ENCODE data around the gene MEGF6. TPM values are rescaled to one million over a fixed set of nuclear protein-coding genes. Genes with fewer than 3 reads are reported as not detected.

The MEGF6 gene
- total and polyA plus RNA-seq, 2 of the 8 experiments (the other 6 are each of a cell fraction or from before 2014, with no cell fraction given), result 4.1 to 14.8 TPM

- Histone ChIP-seq H3K23me2 (ENCODE audit: low read depth, low read length) (peaks cover 3% of the 10 kb centered on the region; the same call in 1 of the 2 replicates), H3K4ac (replicated peaks; ENCODE audit: insufficient read length, low read depth, low read length) (no peak overlapping the region), H3K79me1 (ENCODE audit: low read depth, low read length) (peaks cover 9% of the 10 kb centered on the region), H2BK12ac (ENCODE audit: low read depth, low read length) (no peak overlapping the region), H3K36me3 (ENCODE audit: control insufficient read depth in 2 of 4, insufficient read depth in 4 of 4, low read length in 3 of 4) (peaks cover 0 to 17% (median 12%) of the 10 kb centered on the region in 4 experiments; a peak in 4 of 8 replicates), H3K9ac (replicated peaks in 1 of 4; ENCODE audit: extremely low read depth in 1 of 4, low read depth in 3 of 4, low read length in 3 of 4) (no peak overlapping the region), H3K14ac (ENCODE audit: insufficient read length) (no peak overlapping the region), H3K79me2 (ENCODE audit: control insufficient read depth in 1 of 2, insufficient read depth in 2 of 2, low read length in 2 of 2) (peaks cover 0 to 9% of the 10 kb centered on the region in 2 experiments; a peak in 1 of 4 replicates), H4K8ac (ENCODE audit: extremely low read depth, insufficient read depth, low read length) (no peak overlapping the region), H4K91ac (replicated peaks; ENCODE audit: insufficient read length, low read length) (no peak overlapping the region), H2BK5ac (ENCODE audit: low read depth, low read length) (no peak overlapping the region), H3K56ac (replicated peaks; ENCODE audit: insufficient read length, low read depth, low read length) (no peak overlapping the region), H2BK20ac (ENCODE audit: low read length) (no peak overlapping the region), H3K18ac (ENCODE audit: extremely low read depth, low read length) (no peak overlapping the region), H4K20me1 (replicated peaks in 1 of 2; ENCODE audit: control insufficient read depth in 1 of 2, insufficient read depth in 2 of 2, low read length in 2 of 2) (peaks cover 0 to 8% of the 10 kb centered on the region in 2 experiments), H3K27ac (ENCODE audit: low read depth, low read length) (no peak overlapping the region), H3K4me1 (replicated peaks in 1 of 4; ENCODE audit: control insufficient read depth in 3 of 4, insufficient read depth in 4 of 4, low read length in 3 of 4) (peaks cover 0 to 7% (median 0%) of the 10 kb centered on the region in 4 experiments; a peak in 1 of 7 replicates), H3K23ac (ENCODE audit: insufficient read length) (no peak overlapping the region), H4K5ac (ENCODE audit: insufficient read length, low read depth, low read length) (no peak overlapping the region), H3K4me2 (ENCODE audit: insufficient read depth in 1 of 2, low read depth in 2 of 2, low read length in 2 of 2) (no peak overlapping the region), H3K9me3 (ENCODE audit: insufficient read depth in 2 of 2, low read depth in 1 of 2, low read length in 1 of 2) (no peaks in the 10 kb centered on the region), H2AFZ (ENCODE audit: low read length) (no peak overlapping the region), H2BK120ac (replicated peaks; ENCODE audit: low read depth, low read length) (no peak overlapping the region), H2AK5ac (ENCODE audit: low read depth, low read length) (no peak overlapping the region), H2BK15ac (ENCODE audit: low read length) (no peak overlapping the region), H3K27me3 (replicated peaks in 1 of 4; ENCODE audit: control insufficient read depth in 3 of 4, extremely low read depth in 1 of 4, insufficient read depth in 3 of 4, low read length in 3 of 4) (peaks cover 0 to 5% (median 3%) of the 10 kb centered on the region in 4 experiments; a peak in 4 of 7 replicates), H3K4me3 (ENCODE audit: extremely low read depth in 1 of 4, insufficient read depth in 2 of 4, low read depth in 3 of 4, low read length in 4 of 4) (no peak overlapping the region)
- POLR2A ChIA-PET (ENCODE audit: partially characterized antibody), result interaction anchor here (1.1 kb wide), 1 partner anchor 47 kb away, joined by 3 read pairs; no protein-coding TSS in a partner anchor
- WGBS, 2 experiments (ENCODE audit: extremely low coverage in 1 of 2, insufficient coverage in 1 of 2, insufficient read length in 1 of 2, insufficient replicate concordance in 2 of 2, low coverage in 1 of 2, low lambda C conversion rate in 2 of 2, missing lambda C conversion rate in 1 of 2), result 97% methylated on average over 29 of the region's 43 CpGs; no CpG with 5 or more reads in 1 of the 2 experiments
- FAIRE-seq, result no peak
- no peak for DNase-seq (ENCODE audit: low read depth in 1 of 2, low spot score in 2 of 2)
- CTCF ChIA-PET (ENCODE audit: partially characterized antibody), result interaction anchor here (0.6 to 1.4 kb wide), 2 partner anchors 10 to 1133 kb away, joined by 3 read pairs; no protein-coding TSS in a partner anchor
- no peak for TF ChIP-seq SP1 (IDR thresholded peaks at IDR 0.05; ENCODE audit: low read depth, low read length)
- TF ChIP-seq KDM5A (IDR thresholded peaks at IDR 0.05; ENCODE audit: low read length), result no peak
- no peak for TF ChIP-seq BCL11A (IDR thresholded peaks at IDR 0.05; ENCODE audit: low read depth in 2 of 2, low read length in 2 of 2)
- TF ChIP-seq CTBP2 (IDR thresholded peaks at IDR 0.05; ENCODE audit: borderline replicate concordance, insufficient read depth, insufficient read length, low read length), result no peak
- TF ChIP-seq, protein P1, sequence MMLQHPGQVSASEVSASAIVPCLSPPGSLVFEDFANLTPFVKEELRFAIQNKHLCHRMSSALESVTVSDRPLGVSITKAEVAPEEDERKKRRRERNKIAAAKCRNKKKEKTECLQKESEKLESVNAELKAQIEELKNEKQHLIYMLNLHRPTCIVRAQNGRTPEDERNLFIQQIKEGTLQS (IDR thresholded peaks at IDR 0.05; ENCODE audit: insufficient read depth, low read depth, low read length), result no peak
- no peak for TF ChIP-seq HDAC2 (IDR thresholded peaks at IDR 0.05; ENCODE audit: borderline replicate concordance in 1 of 2, low read depth in 2 of 2, low read length in 2 of 2)
- TF ChIP-seq RBBP5 (IDR thresholded peaks at IDR 0.05; ENCODE audit: borderline replicate concordance, low read depth, low read length), result no peak
- TF ChIP-seq SIN3A (conservative IDR thresholded peaks at IDR 0.05 in 1 of 2, IDR thresholded peaks at IDR 0.05 in 1 of 2; ENCODE audit: low read depth in 1 of 2, low read length in 2 of 2), result no peak
- TF ChIP-seq POLR2A (IDR thresholded peaks at IDR 0.05; ENCODE audit: control extremely low read depth in 1 of 2, low read depth in 2 of 2, low read length in 2 of 2), result no peak
- no peak for TF ChIP-seq BRCA1 (IDR thresholded peaks at IDR 0.05; ENCODE audit: low read depth, low read length)
- no peak for TF ChIP-seq GABPA (IDR thresholded peaks at IDR 0.05; ENCODE audit: borderline replicate concordance, insufficient read depth, low read length)
Measured at GRCh38 chr1:3645247-3645646, 33.9 kb upstream of the MEGF6 start.

All from H1 (cell line).